IMR-90 (cell line): ENCODE data around the gene SLC27A4.

Source experiments
- CEBPB ChIP-seq: IDR thresholded peaks from 2 replicates; pipeline ENCODE4 v1.6.1; 2012; ENCODE audit warnings: low read depth, low read length, improper control_type of control experiment
- CTCF ChIP-seq: conservative IDR thresholded peaks from 2 replicates; pipeline ENCODE4 v1.5.1; 2012; ENCODE audit warnings: mild to moderate bottlenecking, low read depth, low read length, improper control_type of control experiment
- POLR2A ChIP-seq: IDR thresholded peaks from 2 replicates; pipeline ENCODE4 v1.6.1; 2012; ENCODE audit warnings: mild to moderate bottlenecking, low read depth, low read length
- USF2 ChIP-seq: fragments of 150-350 bp; IDR thresholded peaks from 2 replicates; pipeline ENCODE4 v1.6.1; 2017; ENCODE audit warnings: mild to moderate bottlenecking, antibody characterized with exemption, low read length, low read depth

DNA sequence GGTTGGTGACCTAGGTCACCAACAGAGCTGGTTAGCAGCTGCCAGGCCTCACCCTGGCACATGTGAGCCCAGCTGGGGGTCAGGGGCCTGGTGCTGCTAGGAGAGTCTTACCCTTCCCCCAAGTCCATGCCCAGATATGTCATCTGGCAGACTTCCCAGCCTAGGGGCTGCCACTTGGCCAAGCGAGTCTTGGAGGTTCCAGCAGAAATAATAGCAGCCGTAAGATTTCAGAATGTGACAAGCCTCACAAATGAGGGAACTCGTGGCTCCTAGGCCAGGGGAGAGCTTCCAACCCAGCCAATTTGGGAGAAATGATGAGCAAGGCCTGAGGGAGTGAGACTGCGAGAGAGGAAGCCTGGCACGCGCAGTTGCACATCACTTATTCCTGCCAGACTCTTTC is 41.9 kb downstream of the SLC27A4 start:
- no peak for TF ChIP-seq CTCF
- TF ChIP-seq POLR2A, result no peak
- no peak for TF ChIP-seq CEBPB
- TF ChIP-seq USF2, result no peak
